ENCODE data around the gene COMT.

The COMT gene

DNA sequence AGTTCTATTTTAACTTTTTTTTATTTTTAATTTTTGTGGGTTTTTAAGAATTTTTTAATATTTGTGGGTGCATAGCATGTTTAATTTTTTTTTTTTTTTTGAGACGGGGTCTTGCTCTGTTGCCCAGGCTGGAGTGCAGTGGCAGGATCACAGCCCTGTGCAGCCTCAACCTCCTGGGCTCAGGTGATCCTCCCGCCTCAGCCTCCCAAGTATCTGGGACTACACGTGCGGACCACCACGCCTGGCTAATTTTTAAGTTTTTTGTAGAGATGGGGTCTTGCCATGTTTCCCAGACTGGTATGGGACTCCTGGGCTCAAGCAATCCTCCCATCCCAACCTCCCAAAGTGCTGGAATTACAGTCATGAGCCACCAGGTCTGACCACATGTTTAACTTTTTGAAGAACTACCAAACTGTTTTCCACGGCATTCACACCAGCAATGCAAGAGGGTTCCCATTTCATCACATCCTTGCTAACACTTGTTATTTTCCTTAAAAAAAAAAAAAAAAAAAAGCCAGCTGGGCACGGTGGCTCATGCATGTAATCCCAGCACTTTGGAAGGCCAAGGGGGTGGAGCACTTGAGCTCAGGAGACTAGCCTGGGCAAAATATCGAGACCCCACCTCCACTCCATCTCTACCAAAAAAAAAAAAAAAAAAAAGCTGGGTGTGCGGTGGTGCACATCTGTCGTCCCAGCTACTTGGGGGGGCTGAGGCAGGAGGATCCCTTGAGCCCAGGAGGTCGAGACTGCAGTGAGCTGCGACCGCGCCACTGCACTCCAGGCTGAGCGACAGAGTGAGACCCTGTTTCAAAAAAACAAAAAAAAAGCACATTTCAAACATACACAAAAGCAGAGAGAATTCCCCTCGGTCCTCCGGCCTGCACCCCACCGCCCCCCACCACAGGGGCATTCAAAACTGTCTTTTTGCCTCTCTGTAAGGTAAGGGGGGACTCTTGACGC, 16.8 kb downstream of the COMT start:
- no peak for DNase-seq

DNA sequence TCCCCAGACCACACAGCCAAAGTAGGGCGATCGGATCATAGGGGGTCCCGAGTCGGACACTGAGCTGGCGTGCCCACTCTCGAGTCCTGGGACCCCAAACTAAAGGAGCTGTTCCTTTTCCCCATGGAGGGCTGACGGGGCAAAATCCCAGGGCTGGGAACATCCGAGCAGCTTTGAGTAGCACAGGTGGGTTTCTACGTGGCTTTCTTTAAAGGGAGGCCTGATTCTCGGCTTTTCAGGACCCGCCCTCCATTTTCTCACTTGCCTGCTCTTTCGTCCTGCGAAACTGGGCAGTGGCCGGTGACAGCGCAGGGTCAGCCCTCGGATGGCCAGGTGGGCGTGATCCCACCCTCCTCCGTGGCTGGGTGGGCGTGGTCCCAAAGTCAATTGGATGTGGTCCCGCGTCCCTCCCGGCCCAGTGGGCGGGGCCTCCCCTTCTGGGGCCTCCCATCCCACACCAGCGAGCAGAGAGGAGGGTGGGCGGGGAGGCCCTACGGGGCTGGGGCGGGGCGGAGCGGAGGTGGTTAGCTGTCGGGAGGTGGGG, 17.5 kb downstream of the COMT start:
- DNase-seq, result no peak

GRCh38 chr22:19959587-19960490, 18.3 kb downstream of the COMT start:
- DNase-seq, result no peak

- no peak for DNase-seq
Measured at GRCh38 chr22:19960491-19961200, 19.1 kb downstream of the COMT start.

DNA sequence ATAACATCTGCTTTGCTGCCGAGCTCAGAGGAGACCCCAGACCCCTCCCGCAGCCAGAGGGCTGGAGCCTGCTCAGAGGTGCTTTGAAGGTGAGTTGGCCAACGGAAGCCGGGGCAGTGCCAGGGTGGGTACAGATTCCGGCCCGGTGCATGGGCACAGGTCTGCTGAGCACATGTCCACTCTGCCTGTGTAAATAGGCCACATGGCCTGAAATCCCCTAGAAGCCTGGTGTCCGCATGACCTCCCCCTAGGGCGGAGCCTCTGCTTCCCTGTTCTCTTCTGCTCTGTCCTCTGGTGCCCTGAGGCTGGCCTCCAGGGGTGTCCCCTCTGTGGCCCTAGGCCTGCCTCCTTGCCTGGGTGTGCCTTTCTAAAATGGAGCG, 19.6 kb downstream of the COMT start:
- no peak for DNase-seq

DNA sequence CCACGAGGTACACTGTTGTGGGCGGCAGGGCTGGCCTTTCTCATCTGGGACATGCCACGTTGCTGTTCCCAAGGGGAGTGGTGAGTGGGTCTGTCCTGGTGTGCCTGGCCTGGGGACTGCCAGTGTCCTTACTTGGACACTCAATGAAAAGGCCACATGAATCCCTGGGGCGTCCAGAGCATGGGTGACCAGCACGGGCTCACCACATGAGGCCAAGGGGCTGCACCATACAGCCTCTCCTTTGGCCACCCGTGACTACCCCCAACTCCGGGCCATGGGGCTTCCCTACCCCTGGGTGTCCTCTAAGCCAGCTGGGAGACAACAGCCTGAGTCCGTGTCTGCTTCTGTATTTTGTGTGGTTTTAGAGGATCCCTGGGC, 20.3 kb downstream of the COMT start:
- no peak for DNase-seq

DNA sequence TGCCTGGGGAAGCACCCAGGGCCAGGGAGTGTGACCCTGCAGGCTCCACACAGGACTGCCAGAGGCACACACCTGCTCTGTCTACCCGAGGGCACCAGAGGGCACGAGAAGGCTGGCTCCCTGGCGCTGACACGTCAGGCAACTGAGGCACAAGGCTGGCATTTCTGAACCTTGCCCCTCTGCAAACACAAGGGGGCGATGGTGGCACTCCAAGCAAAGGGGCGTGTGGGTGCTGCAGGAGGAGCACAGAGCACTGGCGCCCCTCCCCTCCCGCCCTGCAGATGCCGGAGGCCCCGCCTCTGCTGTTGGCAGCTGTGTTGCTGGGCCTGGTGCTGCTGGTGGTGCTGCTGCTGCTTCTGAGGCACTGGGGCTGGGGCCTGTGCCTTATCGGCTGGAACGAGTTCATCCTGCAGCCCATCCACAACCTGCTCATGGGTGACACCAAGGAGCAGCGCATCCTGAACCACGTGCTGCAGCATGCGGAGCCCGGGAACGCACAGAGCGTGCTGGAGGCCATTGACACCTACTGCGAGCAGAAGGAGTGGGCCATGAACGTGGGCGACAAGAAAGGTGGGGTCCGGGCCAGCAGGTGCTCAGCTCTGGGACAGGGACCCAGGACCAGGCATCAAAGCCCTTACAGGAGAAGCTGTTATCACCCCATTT, 20.8 kb downstream of the COMT start:
- DNase-seq, result no peak

DNA sequence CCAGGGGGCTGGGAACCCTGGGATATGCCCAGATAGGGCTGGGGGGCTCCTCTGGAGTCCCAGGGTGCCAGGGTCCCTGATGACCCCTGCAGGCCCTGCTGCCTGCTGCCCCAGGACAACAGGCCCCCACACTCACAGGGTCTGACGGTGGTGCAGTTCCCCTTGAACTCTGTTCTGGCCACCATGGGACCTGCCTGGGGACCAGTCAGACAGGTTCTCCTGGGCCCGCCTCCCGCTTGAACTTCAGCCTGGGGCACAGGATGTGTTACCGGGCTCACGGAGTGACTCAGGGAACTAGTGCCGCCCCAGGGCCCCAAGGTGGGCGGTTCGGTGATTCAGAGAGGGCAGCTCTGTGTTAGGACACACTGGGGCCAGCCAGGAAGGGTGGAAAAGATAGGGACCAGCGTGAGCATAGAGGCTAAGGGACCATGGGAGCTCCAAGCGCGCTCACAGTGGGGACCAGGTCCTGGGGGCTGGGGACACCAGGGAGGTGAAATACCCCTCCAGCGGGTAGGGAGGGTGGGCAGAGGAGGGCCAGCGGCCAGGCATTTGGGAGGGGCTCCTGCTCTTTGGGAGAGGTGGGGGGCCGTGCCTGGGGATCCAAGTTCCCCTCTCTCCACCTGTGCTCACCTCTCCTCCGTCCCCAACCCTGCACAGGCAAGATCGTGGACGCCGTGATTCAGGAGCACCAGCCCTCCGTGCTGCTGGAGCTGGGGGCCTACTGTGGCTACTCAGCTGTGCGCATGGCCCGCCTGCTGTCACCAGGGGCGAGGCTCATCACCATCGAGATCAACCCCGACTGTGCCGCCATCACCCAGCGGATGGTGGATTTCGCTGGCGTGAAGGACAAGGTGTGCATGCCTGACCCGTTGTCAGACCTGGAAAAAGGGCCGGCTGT, 21.6 kb downstream of the COMT start:
- no peak for DNase-seq

DNA sequence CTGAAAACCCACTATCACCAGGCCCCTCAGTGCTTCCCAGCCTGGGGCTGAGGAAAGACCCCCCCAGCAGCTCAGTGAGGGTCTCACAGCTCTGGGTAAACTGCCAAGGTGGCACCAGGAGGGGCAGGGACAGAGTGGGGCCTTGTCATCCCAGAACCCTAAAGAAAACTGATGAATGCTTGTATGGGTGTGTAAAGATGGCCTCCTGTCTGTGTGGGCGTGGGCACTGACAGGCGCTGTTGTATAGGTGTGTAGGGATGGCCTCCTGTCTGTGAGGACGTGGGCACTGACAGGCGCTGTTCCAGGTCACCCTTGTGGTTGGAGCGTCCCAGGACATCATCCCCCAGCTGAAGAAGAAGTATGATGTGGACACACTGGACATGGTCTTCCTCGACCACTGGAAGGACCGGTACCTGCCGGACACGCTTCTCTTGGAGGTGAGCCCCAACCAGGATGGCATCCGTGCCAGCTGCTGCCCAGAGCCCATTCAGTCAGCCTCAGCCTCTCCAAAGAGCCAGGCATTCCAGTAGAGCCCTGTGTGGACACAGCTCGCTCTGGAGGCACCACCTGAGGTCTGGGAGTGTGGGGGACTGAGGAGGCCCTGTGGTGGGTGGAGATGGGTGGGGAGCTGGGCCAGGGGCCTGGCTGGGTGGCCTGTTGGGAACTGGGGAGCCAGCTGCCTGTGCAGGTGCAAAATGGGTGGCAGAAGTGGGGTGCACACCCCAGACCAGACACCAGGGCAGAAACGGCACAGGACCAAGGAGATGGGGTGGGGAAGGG, 22.5 kb downstream of the COMT start:
- no peak for DNase-seq

DNA sequence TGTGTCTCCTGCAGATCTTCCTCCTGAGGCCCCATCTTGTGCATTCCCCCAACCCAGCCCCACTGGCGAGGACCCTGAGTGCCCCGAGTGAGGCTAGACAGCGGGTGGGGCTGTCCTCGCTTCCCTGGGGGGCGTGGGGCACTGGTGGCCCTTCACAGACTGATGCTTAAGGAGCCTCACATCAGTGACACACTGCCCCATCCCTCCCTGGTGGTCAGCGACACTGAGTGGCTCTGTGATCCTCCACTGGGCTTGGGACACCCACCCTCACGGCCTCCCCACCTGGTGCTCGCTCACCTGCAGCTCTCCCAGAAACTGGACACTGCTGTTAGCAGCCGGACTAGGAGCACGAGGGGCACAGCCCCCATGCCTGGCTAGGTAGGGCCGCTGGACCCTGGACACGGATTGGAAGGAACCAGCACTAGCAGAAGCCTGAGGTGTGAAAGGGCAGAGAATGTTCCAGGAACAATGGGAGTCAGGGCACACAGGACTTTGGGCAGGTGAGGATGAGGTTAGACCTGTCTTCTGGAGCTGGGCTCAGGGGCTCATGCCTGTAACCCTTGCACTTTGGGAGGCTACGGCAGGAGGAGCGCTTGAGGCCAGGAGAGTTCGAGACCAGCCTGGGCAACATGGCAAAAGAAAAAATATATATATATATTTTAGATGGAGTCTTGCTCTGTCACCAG, 23.3 kb downstream of the COMT start:
- DNase-seq, result no peak

GRCh38 chr22:19965771-19966709, 24.5 kb downstream of the COMT start:
- DNase-seq, result no peak

- no peak for DNase-seq
Measured at GRCh38 chr22:19966908-19967750, 25.6 kb downstream of the COMT start.

DNA sequence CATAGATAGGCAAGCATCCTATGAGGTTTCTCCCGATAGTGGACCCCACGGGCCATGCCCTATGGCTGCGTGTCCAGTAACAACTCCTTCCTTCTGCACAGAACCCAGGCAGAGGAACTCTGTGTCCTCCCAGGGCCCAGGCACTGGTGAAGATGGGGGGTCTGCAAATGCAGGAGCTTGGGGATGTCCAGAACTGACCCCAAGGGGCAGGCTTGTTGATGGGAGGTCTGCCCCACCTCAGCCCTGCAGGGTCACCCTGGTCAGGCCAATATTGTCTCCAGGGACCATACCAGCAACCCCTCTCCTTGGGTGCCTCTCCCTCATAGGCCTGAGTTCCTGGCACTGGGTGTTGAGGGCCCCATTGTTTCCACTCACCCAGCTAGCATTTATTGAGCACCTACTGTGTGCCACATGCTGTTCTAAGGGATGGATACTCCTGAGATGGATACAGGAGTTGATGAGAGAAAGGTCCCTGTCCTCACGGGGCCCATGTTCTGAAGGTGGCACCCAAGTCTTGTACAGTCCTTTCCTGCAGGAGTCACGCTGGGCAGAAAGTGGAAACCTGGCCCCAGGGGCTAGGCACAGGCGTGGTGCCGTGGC, 26.4 kb downstream of the COMT start:
- no peak for DNase-seq

DNA sequence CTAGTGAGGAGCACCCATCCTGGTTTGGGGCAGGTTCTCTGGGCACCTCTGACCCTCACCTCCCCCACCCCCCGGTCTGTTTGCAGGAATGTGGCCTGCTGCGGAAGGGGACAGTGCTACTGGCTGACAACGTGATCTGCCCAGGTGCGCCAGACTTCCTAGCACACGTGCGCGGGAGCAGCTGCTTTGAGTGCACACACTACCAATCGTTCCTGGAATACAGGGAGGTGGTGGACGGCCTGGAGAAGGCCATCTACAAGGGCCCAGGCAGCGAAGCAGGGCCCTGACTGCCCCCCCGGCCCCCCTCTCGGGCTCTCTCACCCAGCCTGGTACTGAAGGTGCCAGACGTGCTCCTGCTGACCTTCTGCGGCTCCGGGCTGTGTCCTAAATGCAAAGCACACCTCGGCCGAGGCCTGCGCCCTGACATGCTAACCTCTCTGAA, 26.9 kb downstream of the COMT start:
- DNase-seq, result no peak

- DNase-seq, result no peak
Measured at GRCh38 chr22:19969141-19969928, 27.8 kb downstream of the COMT start.

DNA sequence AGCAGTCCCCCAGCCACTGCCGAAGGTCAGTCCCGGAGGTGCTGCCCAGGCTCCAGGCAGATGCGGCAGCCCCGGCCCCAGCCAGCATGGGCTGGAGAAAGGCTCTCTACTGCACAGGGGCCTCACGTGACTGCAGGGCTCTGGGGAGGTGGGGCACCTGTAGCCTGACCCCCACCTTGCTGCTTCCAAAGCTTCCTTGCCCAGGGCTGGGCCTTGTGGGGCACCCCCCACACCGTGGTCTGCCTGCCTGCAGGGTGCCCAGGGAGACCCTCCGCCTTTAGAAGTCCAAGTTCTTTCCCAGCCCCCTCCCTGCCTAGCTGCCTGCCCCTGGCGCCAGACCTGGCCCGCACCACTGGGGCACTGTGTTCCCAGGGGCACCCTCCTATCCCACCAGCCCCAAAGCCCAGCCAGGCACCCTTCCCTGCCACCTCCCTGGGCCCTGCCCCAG, 28.5 kb downstream of the COMT start:
- DNase-seq, result no peak

Measured in NCI-H524 treated with DMSO at 0.1 percent for 48 hours (cell line).